GM18502 (cell line): Measurements from ENCODE around the gene GRK5.
"Not testable (repeated sequence)": the region's sequence is repeated elsewhere in the genome, so short reads cannot be mapped to it uniquely, and the experiment has no call there.

Source experiments
- ATAC-seq: cut with Tn5 transposase; IDR thresholded peaks from one replicate; pipeline ENCODE4 v1.9.1; 2021; ENCODE audit warnings: mild to moderate bottlenecking; ENCODE audit not compliant: unreplicated experiment, poor library complexity

Gene GRK5

DNA sequence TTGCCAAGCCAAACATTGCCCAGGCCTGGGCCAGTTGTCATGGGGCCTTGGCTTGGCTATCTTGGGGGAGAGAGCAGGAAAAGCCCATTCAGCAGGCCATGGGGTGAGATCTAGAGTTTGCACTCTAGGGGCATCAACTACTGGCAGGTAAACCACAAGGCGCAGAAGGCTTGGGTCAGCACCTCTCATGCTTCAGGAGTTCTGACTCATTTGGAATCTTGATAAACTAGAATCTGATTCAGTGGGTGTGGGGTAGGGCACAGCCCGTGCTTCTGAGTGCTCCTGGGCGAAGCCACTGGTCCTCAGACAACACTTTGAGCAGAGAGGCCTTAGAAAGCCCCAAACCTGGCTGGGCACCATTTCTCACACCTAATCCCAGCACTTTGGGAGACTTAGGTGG lies 254.0 kb downstream of the GRK5 start:
- peak; percentile 58 for ATAC-seq

DNA sequence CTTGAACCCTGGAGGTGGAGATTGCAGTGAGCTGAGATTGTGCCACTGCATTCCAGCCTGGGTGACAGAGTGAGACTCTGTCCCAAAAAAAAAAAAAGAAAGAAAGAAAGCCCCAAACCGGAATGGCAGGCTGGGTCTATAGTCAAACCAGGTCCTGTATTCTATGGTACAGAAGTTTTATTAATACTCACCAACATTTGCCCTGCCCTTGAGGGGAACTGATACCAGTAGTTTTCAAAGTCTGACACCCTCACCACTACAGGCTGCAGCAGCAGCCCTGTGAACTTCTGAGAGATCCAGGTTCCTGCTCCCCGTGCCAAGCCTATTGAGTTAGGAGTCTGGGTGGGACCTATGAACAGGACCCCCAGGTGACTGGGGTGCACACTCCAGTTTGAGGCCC lies 254.6 kb downstream of the GRK5 start:
- peak; percentile 68 for ATAC-seq

DNA sequence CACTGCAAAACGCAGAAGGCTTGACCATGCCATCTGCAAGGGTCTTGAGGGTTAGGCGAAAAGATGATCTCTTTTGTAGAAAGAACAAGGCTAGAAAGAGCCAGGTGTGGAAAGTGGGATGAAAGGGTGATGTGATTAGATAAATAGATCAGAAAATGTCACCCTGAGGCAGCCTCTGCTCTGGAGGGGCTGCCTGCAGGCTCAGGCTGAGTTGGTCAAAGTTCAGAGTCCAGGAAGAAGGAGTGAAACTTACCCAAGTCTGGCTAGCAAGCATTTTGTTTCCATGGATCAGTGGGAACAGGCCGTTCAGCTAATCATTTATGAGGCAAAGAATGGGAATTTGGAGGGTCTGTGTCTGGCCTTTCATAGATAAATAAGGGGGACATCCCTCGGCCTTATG lies 255.4 kb downstream of the GRK5 start:
- ATAC-seq = no peak

DNA sequence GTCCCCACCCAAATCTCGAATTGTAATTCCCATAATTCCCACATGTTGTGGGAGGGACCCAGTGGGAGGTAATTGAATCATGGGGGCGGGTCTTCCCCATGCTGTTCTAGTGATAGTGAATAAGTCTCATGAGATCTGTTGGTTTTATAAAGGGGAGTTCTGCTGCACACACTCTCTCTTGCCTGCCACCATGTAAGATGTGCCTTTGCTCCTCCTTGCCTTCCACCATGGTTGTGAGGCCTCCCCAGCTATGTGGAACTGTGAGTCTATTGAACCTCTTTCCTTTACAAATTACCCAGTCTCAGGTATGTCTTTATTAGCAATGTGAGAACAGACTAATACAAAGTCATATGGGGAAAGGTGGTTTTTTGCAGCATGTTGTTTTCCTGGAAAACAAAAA lies 255.8 kb downstream of the GRK5 start:
- ATAC-seq = not testable (repeated sequence)

DNA sequence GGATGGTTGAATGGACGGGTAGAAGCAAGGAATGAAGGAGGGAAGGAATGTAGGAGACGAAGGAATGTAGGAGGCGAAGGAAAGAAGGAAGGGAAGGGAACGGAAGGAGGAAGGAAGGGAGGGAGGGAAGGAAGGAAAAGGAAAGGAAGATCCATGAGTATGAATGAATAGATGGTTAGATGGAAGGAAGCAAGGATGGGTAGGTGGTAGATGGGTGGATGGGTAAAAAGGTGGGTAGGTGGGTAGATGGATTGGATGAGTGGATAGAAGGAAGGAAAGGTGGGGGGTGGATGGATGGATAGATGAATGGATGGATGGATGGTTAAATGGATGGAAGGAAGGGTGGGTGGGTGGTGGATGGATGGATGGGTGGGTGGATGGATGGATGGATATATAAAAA lies 257.7 kb downstream of the GRK5 start:
- ATAC-seq = no peak

GRCh38 chr10:119466076-119466475 lies 258.7 kb downstream of the GRK5 start:
- no peak for ATAC-seq

DNA sequence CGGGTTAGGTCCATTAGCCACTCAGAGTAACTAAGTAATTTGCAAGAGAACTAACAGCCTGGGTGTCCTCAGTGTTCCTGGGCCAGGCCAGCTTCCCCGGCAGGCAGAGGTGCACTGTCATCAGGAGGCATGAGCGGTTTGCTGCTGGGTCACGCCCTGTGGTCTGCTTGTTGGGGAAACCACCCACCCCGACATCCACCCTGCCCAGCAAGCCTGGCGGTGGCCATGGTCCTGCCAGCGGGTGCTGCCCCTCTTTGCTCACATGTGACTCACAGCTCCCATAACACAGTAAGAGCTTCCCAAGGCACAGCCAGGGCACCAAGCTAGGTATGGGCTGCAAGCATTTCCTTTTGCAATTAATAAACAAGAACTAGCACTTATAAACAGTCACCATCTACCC lies 259.3 kb downstream of the GRK5 start:
- no peak for ATAC-seq

DNA sequence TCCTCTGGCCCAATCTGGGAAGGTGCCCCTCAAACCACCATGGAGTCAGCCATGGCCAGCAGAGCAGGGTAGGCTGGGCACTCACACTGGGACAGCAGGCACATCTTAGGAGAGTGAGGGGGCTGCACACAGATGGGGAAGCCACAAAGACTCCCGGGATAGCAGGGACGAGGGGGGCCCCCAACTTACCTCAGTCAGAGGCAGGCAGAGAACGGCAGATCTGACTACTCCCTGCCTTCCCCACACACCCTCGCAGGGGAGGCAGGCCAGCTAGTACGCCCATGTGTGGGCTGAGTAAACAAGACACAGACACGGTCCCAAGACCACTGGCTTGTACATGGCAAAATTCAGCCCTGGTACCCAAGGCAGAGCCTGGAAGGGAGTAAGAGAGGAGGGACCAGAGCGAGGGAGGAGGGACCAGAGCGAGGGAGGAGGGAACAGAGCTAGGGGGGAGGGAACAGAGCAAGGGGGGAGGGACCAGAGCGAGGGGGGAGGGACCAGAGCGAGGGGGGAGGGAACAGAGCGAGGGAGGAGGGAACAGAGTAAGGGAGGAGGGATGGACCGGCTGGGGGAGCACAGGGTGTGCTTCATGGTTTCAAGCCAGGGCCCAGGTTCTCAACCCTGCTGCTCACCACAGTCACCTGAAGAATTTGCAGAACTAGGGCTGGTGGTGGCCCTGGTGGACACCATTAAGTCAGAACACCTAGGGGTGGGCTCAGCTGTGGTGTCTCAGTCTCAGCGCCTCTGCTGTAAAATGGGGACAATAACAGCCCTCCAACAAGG lies 261.4 kb downstream of the GRK5 start:
- no peak for ATAC-seq

GRCh38 chr10:119469325-119469707 lies 261.9 kb downstream of the GRK5 start:
- ATAC-seq = no peak

DNA sequence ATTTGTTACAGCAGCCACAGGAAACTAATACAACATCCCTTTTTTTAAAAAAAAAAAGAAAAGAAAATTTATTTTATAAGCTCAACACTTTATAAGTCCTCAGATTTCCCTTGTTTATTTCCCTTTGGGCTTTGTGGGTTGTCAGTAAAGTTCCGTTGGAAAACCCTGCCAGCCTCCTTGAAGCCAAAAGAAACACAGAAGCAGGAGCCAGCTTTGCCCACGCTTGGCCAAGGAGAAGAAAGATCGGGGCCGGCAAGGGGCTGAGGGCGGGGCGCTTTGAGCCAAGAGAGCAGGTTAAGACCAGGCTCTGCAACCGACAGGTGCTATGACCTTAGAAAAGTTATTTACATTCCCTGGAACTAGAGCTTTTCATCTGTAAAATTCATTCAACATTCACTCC lies 262.5 kb downstream of the GRK5 start:
- no peak for ATAC-seq

DNA sequence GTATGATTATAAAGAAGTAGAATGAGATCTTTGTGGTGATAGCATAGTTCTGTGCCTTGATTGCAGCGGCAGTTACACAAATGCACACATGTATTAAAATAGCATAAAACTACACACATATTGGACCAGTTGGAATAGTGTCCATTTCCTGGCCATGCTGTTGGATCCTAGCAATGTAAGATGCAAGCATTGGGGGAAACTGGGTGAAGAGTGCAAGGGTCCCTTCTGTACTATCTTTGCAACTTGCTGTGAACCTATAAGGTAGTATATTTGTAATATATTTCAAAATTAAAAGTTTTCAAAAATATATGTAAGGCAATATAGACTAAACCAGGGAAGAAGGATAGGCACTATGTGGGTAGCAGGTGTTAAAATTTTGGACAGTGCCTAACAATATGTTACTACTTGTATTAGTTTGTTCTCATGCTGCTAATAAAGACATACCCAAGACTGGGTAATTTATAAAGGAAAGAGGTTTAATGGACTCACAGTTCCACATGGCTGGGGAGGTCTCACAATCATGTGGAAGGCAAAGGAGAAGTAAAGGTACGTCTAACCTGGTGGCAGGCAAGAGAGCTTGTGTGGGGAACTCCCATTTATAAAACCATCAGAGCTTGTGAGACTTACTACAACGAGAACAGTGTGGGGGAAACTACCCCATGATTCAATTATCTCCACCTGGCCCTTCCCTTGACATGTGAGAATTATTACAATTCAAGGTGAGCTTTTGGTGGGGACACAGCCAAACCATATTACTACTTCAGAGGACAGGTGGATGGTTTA lies 263.7 kb downstream of the GRK5 start:
- no peak for ATAC-seq

GRCh38 chr10:119473771-119474170 lies 266.4 kb downstream of the GRK5 start:
- ATAC-seq = no peak

DNA sequence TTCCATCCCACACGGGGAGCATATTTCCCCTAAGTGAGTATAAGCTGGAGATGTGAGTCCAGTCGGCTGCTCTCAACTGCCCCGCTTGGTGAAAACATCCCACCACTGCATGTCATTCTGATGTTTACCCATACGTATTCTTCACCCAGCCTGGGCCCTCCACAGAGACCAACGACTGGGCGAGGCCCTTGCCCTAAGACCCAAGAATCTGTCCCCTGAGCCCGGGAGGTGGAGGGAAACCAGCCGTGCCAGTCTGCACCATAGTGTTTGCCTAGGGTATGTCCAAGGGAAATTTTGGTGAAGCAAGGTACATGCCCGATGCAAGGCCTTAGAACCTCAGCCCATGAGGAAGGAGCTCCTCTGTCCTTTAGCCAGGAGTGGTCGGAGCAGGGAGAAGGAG lies 267.2 kb downstream of the GRK5 start:
- ATAC-seq = no peak

GRCh38 chr10:119477444-119477843 lies 270.1 kb downstream of the GRK5 start:
- ATAC-seq = peak; percentile 59

GRCh38 chr10:119478111-119478802 lies 270.9 kb downstream of the GRK5 start:
- ATAC-seq = peak; percentile 90

GRCh38 chr10:119478811-119479341 lies 271.5 kb downstream of the GRK5 start:
- no peak for ATAC-seq

DNA sequence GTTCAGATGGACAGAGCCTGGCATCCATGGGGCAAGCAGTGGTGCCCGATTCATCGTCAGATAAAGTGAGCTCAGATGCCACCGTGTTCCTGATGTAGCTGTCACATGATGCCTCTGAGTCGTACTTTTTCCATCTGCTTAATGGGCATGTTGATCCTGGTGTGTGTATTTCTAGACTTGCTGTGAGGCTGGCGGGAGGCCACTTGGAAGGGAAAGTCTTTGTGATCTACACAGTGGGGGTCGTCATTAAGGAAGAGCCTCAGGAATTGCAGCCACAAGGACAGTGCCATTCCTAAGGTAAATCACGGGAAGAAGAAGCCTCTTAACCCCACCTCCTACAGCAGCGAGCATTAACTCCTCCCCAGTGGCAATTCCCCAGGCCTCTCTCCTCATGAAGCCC lies 272.2 kb downstream of the GRK5 start:
- no peak for ATAC-seq

- ATAC-seq = no peak
These were observed 273.3 kb downstream of the GRK5 start for GRCh38 chr10:119480667-119481066.

DNA sequence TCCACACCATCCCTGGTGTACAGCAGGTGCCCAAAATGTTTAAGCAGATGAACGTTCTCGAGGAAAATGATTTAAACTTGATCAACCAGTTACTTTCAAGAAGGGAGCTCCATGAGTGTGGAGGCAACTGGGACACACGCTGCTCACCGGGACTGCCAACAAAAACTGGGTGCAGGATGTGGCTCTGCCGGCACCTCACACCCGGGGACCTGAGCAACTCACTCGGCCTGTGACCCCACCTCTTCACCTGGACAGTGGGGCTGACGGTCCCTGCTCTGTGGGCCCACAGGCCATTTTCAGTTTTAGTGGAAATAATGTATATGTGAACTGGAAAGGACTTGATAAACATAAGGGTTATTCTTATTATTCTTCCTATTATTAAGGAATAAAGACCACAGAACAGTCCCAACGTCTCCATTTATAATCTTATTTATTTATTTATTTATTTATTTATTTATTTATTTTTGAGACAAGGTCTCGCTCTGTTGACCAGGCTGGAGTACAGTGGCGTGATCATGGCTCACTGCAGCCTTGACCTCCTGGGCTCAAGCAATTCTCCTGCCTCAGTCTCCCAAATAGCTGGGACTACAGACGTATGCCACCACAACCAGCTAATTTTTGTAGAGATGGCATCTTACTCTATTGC lies 274.5 kb downstream of the GRK5 start:
- ATAC-seq = no peak

- ATAC-seq = no peak
These were observed 275.6 kb downstream of the GRK5 start for GRCh38 chr10:119483001-119483400.
